HG03457 (cell line): ENCODE data around the gene NTHL1.

Experiments
- ATAC-seq: cut with Tn5 transposase; IDR thresholded peaks from one replicate; pipeline ENCODE4 v1.9.1; 2021; ENCODE audit warnings: moderate number of reproducible peaks; ENCODE audit not compliant: unreplicated experiment

NTHL1 gene

GRCh38 chr16:2031081-2031577 lies 16.5 kb downstream of the NTHL1 start:
- ATAC-seq: no peak

DNA sequence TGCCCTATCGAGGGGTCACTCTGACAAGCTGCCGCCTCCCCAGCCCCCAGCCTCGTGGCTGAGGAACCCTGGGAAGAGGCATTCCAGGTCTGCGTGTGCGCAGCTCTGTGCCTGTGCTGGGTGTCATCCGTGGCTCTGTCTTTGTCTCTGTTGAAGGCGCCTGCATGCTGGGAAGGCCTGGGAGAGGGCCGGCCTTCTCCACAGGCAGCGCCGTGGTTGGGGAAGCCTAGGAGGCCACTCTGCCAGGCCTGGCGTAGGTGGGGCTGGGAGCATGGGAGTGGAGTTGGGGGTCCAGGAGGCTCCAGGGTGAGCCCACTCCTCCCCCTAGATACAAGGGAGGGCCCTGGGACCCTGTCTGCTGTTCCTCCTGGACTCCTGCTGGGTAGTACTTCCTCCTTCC lies 17.6 kb downstream of the NTHL1 start:
- ATAC-seq: no peak

GRCh38 chr16:2029350-2029749 lies 18.3 kb downstream of the NTHL1 start:
- ATAC-seq: no peak

- ATAC-seq: no peak
These were observed 18.9 kb downstream of the NTHL1 start for GRCh38 chr16:2028620-2029220.

DNA sequence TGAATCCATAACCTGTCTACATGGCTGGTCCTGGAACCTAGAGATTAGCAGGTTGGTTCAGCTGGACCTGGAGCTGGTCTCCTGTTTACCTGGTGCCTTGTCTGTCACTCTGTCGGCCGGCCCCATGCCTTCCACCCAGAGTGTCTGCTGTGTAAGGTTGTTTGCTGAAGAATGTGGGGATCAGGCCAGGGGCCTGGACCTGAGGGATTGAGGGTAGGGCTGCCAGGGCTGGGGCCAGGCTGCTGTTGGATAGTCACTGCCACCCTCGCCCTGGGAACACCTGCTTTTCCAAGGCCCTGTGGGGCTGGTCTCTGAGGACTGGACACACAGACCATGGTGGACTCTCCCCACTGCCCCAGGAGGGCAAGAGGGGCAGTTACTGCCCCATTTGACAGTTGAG lies 19.5 kb downstream of the NTHL1 start:
- no peak for ATAC-seq

- ATAC-seq: no peak
These were observed 20.3 kb downstream of the NTHL1 start for GRCh38 chr16:2027024-2028010.

DNA sequence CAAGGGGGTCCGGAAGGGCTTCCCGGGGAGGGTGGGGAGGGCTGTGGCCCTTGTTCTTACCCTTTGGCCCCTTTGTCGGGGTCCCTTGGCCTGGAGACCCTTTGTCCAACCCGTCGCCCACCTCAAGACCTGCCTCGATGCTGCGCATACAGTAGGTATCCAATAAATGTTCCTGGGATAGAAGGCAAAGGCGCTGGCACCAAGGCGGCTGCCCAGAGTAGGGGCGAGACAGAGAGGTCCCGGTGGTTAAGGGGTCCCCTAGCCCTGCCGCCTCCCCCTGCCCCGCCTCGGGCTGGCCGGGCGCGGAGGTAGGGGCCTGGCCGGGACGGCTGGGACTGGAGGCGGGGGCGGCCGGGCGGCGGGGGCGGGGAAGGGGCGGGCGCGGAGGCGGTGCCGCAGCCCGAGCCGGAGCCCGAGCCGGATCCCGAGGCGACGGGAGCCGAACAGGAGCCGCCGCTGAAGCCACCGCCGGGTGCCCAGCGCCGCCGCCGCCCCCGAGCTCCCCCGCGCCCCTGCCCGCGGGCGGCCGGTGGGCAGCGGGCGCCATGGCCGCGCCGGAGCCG lies 21.1 kb downstream of the NTHL1 start, which contains the start of gene NHERF2:
NHERF2 (plus strand) TSS at position 442 of the 563 bp plus-strand sequence; CDS start at position 546, 104 bp downstream.
- no peak for ATAC-seq

DNA sequence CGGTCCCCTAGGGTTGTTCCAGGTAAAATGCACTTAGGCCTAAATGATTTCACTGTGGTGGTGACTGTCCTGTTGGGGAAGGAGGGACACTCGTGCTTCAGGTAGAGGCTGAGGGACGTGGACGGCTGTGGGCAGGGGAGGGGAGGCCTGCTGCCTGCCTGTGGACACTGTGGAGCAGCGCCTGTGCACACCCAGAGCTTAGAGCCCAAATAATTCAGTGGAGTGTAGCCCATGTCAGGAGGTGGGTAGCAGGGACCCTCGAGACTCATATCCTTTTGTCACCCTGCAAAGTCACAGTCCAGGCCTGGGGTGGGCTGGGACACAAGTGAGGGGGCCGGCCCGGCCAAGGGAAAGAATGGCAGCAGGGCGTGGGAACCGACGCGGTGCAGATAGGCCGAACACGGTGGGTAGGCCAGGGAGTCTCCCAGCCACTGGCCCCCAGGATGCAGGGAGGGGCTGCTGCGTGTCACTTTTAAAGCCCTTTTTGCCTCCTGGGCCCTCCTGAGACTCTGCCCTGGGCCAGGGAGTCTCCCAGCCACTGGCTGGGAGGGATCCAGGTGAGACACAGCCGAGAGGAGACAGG lies 21.7 kb downstream of the NTHL1 start:
- no peak for ATAC-seq

DNA sequence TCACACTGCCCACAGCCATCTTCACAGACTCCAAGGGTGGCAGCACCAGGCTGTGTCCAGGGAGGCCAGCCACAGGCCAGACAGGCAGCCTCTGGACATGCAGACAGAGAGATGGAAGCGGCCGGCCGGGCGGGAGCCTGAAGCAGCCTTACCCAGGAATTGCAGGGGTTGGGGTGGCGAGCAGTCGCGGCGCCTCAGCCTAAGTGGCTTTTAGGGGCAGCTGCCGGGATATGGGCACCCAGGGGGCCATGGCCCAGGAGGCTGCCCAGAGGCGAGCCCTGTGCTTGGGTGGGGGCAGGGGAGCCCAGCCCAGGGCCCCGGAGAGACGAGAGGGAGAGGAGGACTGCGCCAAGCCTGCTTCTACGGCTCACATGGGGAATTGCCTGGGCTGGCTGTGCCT lies 22.4 kb downstream of the NTHL1 start:
- no peak for ATAC-seq

DNA sequence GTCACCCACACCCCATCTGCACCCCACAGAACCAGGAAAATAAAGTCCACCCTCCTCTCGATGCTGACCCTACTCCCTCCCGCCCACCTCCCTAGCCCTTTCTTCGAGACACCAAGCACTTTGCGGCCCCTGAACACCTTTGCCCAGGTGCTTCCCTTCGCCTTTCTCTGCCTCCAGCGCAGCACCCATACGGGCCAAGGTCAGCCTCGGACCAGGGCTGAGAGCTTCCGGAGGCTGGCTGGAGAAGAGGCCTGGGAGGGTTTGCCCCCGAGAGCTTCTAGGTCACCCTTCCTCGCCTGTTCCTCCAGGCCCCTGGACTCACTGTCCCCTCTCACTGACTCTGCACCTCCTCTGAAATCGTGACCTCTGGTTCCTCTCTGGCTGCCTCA lies 23.6 kb downstream of the NTHL1 start:
- no peak for ATAC-seq

- no peak for ATAC-seq
These were observed 24.3 kb downstream of the NTHL1 start for GRCh38 chr16:2023092-2024031.

GRCh38 chr16:2022723-2023091 lies 24.9 kb downstream of the NTHL1 start:
- ATAC-seq: no peak

DNA sequence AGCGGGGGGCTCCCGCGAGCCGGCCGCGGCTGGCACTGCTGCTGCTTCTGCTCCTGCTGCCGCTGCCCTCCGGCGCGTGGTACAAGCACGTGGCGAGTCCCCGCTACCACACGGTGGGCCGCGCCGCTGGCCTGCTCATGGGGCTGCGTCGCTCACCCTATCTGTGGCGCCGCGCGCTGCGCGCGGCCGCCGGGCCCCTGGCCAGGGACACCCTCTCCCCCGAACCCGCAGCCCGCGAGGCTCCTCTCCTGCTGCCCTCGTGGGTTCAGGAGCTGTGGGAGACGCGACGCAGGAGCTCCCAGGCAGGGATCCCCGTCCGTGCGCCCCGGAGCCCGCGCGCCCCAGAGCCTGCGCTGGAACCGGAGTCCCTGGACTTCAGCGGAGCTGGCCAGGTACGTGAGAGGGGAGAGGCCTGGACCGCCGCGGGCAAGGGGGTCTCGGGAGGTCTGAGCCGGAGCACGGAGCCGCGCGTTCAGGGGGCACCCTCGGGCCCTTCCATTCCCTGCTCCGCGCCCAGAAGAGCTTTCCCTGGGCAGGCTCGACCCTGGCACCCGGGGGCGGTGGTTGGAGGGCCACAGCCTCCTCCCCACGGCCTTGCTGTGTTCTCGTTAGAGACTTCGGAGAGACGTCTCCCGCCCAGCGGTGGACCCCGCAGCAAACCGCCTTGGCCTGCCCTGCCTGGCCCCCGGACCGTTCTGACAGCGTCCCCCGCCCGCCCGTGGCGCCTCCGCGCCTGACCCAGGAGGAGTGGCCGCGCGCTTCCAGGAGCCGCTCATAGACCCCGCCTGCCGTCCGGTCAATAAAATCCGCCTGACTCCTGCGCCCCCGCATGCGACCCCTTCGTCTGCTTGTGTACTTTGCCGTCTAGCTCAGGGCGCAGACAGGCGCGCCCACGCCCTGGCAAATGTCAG lies 27.5 kb downstream of the NTHL1 start:
- ATAC-seq: no peak

GRCh38 chr16:2019518-2019920 lies 28.1 kb downstream of the NTHL1 start, which contains the start of gene NPW:
Gene NPW, plus strand, starts transcription at chr16:2019785.
- no peak for ATAC-seq

DNA sequence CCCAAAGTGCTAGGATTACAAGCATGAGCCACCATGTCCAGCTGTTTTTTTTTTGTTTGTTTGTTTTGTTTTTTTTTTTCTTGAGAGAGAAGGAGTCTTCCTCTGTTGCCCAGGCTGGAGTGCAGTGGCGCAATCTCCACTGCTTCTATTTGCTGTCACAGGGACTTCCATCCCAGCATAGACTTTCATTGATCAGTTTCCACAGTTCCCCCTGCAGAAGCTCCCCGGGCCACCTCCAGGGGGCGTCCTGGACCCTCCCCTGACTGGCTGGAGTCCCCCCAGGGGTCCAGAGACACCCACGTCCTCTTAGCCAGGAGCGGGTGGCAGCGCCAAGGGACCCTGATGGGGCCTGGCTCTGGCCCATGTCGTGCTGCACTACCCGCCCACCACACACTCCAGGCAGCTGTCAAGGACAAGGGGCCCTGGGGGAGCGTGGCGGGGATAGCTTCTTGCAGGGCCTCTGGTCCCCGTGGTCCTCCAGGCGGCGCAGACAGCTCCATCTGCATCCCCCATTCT lies 31.2 kb downstream of the NTHL1 start:
- ATAC-seq: no peak

GRCh38 chr16:2015947-2016208 lies 31.8 kb downstream of the NTHL1 start:
- no peak for ATAC-seq

DNA sequence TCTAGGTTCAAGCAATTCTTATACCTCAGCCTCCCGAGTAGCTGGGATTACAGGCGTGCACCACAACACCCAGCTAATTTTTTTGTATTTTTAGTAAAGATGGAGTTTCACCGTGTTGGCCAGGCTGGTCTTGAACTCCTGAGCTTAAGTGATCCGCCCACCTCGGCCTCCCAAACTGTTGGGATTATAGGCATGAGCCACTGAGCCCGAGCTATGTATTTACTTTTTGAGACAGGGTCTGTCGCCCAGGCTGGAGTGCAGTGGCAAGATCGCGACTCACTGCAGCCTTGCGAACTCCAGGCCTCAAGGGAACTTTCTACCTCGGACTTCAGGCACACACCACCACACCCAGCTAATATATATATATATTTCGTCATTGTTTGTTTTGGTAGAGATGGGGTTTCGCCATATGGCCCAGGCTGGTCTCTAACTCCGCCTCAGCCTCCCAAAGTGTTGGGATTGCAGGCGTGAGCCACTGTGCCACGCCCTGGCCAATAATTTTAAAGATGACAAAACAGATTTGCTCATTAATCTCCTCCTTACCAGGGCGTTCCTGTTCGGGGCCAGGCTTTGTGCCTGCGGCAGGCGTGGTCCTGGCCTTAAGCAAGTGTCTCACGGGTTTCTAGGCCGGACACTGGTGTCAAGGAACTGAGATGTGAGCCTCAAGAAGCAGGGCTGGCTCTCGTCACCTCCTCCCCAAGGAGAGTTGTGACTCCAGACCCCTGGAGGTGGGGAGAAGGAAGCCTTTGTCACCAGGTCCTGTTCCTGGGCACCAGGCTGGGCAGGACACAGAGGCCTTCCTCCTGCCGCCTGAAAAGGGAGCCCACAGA lies 32.3 kb downstream of the NTHL1 start:
- no peak for ATAC-seq

GRCh38 chr16:2013527-2013926 lies 34.1 kb downstream of the NTHL1 start:
- no peak for ATAC-seq
